KOPT-K1 (cell line): Measurements from ENCODE around the gene UBE2J1.

Experiments
- H3K27ac ChIP-seq: fragments of 200-600 bp; sonication (generic); 2 replicates; pipeline ENCODE4 v1.5.1; 2016; ENCODE audit warnings: antibody characterized with exemption, mild to moderate bottlenecking, low read depth, low read length; ENCODE audit not compliant: poor library complexity, severe bottlenecking
- H3K36me3 ChIP-seq: fragments of 200-600 bp; sonication (generic); 2 replicates; pipeline ENCODE4 v1.5.1; 2017; ENCODE audit warnings: antibody characterized with exemption, mild to moderate bottlenecking, low read length, moderate library complexity; ENCODE audit not compliant: insufficient read depth
- H3K9me3 ChIP-seq: fragments of 200-600 bp; sonication (generic); 2 replicates; pipeline ENCODE4 v1.5.1; 2017; ENCODE audit warnings: antibody characterized with exemption, low read length, mild to moderate bottlenecking; ENCODE audit not compliant: insufficient read depth, poor library complexity, severe bottlenecking

UBE2J1 gene

DNA sequence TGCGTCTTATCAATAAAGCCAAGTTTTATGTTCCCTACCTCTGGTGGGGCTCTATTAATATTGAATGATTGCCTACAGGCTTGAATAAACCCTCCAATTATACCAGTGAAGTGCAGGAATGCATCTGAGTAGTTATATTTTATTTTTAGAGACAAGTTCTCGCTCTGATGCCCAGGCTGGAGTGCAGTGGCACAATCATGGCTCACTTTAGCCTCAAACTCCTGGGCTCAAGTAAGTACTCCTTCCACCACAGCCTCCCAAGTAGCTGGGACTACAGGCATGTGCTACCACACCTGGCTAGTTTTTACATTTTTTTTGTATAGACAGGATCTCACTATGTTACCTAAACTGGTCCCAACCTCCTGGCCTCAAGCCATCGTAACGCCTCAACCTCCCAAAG is 26.1 kb upstream of the UBE2J1 start:
- H3K27ac ChIP-seq, result no peak overlapping the region

GRCh38 chr6:89375427-89376267 is 23.1 kb upstream of the UBE2J1 start:
- H3K36me3 ChIP-seq, result peaks cover 15% of the 10 kb centered on the region
- no peak overlapping the region for H3K27ac ChIP-seq
- no peaks in the 10 kb centered on the region for H3K9me3 ChIP-seq

More for the DNA sequence above, 26.1 kb upstream of the UBE2J1 start:
- peaks cover 15% of the 10 kb centered on the region for H3K36me3 ChIP-seq
- H3K9me3 ChIP-seq, result no peaks in the 10 kb centered on the region

- Histone ChIP-seq H3K9me3 (no peaks in the 10 kb centered on the region), H3K36me3 (peaks cover 10% of the 10 kb centered on the region; the same call in 1 of the 2 replicates), H3K27ac (peak overlapping the region; percentile 26)
Observed at GRCh38 chr6:89372506-89372901, 20.0 kb upstream of the UBE2J1 start.

- Histone ChIP-seq H3K36me3 (peaks cover 10% of the 10 kb centered on the region), H3K27ac (peak overlapping the region; percentile 26), H3K9me3 (no peaks in the 10 kb centered on the region)
Observed at GRCh38 chr6:89371849-89372505, 19.5 kb upstream of the UBE2J1 start.

DNA sequence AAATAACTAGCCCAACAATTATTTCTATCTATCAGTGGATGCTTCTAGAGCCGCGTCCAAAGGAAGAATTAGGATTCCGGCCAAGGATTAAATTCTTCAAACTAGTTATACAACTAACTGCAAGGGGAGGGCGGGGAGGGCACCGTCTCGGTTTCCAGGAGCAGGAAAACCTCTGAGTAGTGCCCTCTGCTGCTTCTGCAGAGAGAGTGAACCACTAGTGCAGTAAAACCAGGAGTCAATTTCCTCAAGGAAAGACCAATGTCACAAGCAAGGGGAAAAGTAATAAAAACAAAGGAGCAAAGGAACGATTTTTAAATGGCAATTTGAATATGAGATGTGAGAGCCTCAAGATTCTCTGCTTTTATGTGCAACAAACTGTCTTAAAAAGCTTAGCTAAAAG is 16.5 kb upstream of the UBE2J1 start:
- Histone ChIP-seq H3K36me3 (peaks cover 20% of the 10 kb centered on the region), H3K27ac (no peak overlapping the region), H3K9me3 (no peaks in the 10 kb centered on the region)

DNA sequence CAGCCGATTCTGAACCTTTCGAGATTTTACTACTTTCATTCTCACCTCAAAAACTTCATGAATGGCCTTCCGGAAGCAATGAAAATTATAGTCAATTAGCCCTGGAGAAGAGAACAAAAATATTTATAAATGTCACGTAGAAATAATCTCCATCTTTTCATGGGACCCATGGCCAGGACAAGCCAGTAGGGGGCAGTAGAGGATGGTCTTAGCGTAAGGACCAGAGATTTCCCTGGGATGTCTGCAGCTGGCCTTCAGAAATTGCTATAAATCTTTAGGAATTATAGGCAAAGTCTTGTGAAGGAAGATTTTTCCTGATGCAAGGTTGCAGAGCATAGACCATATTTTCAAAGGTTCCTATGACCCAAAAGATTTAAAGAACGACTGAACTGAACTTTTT is 15.6 kb upstream of the UBE2J1 start:
- peaks cover 20% of the 10 kb centered on the region for H3K36me3 ChIP-seq
- no peak overlapping the region for H3K27ac ChIP-seq
- H3K9me3 ChIP-seq, result no peaks in the 10 kb centered on the region

DNA sequence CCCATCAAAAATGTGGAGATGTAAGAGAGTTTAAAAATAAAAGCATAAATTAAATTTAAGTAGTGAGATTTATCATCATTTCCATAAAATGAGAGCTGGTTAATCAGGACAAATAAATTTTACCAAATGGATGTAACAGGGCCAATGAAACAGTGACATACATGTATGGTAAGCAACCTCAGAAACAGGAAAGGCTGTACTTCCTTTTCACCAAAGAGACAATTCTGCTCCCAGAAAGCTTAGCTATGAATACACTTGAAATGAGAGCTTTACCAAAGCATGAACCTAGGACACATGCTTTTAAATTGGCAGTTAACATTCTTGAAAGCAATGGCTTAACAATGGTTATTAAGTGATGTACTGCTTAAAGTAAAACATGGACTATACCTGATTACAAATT is 12.1 kb upstream of the UBE2J1 start:
- Histone ChIP-seq H3K27ac (peak overlapping the region; percentile 17), H3K9me3 (no peaks in the 10 kb centered on the region), H3K36me3 (peaks cover 20% of the 10 kb centered on the region)

DNA sequence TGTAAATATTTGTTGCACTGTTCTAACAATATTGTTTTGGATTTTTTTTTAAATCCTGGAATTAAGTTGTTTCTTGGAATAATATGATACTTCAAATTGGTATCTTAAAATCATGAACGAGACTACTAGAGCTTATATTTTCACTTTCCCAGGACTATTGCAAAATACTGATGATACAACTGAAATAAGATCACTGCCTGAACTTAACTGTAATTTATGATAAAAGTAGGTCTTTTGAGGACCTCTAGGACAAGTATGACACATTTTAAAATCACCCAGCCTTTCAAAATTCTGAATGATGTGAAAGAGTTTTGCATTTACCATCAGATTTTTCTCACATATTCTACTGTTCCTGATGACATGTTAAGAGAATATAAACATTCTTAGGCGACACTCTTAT is 8.6 kb upstream of the UBE2J1 start:
- H3K36me3 ChIP-seq, result peaks cover 3% of the 10 kb centered on the region; the same call in 1 of the 2 replicates
- no peaks in the 10 kb centered on the region for H3K9me3 ChIP-seq
- H3K27ac ChIP-seq, result peak overlapping the region; percentile 15

GRCh38 chr6:89360415-89360999 is 8.0 kb upstream of the UBE2J1 start:
- Histone ChIP-seq H3K36me3 (no peaks in the 10 kb centered on the region), H3K27ac (peak overlapping the region; percentile 15), H3K9me3 (no peaks in the 10 kb centered on the region)

GRCh38 chr6:89359561-89359960 is 7.0 kb upstream of the UBE2J1 start:
- no peaks in the 10 kb centered on the region for H3K36me3 ChIP-seq
- no peaks in the 10 kb centered on the region for H3K9me3 ChIP-seq
- peak overlapping the region; percentile 24 for H3K27ac ChIP-seq

DNA sequence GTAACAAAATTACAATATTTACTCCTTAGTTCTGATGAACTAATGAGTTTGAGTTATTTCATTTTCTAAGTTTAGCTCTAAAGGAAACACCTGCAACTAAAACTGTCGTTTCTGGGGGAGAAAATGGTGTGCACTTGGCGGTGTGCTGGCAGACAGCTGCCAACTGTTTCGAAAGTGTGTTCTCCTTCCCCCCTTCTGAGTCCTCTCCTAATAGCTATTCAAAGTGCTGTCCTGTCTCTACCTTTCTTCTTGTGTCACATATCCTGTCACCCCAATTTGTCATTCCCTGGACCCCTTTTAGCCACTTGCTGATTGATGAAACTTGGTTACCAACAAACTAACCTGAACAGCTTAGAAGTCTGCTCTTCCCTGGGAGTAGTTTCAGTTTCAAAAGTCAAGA is 4.9 kb upstream of the UBE2J1 start:
- Histone ChIP-seq H3K27ac (peak overlapping the region; percentile 91), H3K9me3 (no peaks in the 10 kb centered on the region)

DNA sequence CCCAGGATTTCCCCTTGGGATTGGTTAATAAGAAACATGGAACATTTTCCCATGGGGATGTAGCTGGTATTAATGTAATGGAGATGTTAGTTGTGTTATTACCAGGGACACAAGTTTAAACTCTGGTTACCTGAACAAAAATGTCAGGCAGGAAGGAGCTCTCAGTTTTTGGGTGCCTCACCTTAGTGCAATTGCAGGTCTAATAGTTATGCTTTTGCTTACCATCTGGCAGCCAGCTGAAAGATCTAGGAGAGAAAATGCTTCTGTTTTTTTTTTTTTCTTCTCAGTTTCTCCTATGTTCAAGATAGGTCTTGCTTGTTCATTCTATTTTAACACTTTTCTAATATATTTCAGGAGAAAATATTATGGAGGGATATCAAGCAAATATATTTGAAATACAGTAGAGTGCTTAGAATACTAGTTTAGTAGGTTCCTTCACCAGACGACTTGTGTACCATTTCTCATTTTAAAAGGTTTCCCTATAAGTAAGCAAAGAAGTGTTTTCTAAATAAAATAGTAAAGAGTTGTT is 4.2 kb upstream of the UBE2J1 start:
- Histone ChIP-seq H3K27ac (peak overlapping the region; percentile 91), H3K9me3 (no peaks in the 10 kb centered on the region), H3K36me3 (no peaks in the 10 kb centered on the region)

More for the DNA sequence above, 4.9 kb upstream of the UBE2J1 start:
- no peaks in the 10 kb centered on the region for H3K36me3 ChIP-seq

DNA sequence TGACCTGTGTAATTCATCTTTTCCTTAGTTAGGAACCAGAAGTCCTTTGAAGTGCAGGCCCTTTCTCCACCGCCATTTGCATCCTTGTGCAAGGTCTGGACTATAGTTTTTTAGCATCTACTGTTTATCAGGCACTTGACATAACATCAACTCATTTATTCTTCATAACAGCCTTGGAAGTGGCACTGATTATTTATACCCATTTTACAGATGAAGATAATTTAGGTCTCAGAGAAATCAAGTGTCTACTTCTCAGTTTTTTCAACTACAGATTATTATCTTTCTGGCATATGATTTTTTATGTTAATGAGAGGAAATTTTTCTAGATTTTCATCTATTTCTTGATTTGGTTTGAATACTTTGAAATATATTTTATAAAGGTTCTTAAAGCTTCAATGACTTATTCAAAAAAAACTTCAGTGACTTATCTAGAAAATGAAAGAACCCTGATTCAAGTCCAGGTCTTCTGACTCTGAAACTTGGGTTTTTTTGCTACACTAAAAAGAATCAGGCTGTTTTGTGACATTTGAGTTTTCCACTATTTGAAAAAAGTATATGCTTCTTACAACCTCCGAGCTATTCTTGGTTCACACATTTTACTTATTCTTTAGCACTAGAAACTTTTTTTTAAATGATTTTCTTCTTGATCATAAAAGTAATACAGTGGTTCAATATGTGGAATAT is 3.1 kb upstream of the UBE2J1 start:
- Histone ChIP-seq H3K9me3 (no peaks in the 10 kb centered on the region), H3K36me3 (no peaks in the 10 kb centered on the region), H3K27ac (peak overlapping the region; percentile 91)

- no peaks in the 10 kb centered on the region for H3K9me3 ChIP-seq
- no peaks in the 10 kb centered on the region for H3K36me3 ChIP-seq
- H3K27ac ChIP-seq, result peak overlapping the region; percentile 86
Observed at GRCh38 chr6:89353702-89354392, 1.3 kb upstream of the UBE2J1 start.
